Parathyroid adenoma (tissue), 2 donors: ENCODE measurements around the gene ATF4.

Experiments
- H2AFZ ChIP-seq: fragments of 300-600 bp; sonication (generic); one replicate; pipeline ENCODE4 v1.7.0; 2017; ENCODE audit warnings: antibody characterized with exemption, mild to moderate bottlenecking
- H3K27ac ChIP-seq: fragments of 300-600 bp; sonication (generic); one replicate; pipeline ENCODE4 v1.7.0; 2017
- H3K27me3 ChIP-seq: fragments of 300-600 bp; sonication (generic); one replicate; pipeline ENCODE4 v1.7.0; 2017; ENCODE audit warnings: low read length; ENCODE audit not compliant: control insufficient read depth, insufficient read depth
- H3K36me3 ChIP-seq: fragments of 300-600 bp; sonication (generic); one replicate; pipeline ENCODE4 v1.7.0; 2017; ENCODE audit warnings: low read length; ENCODE audit not compliant: control insufficient read depth, insufficient read depth
- H3K4me1 ChIP-seq: fragments of 300-600 bp; sonication (generic); one replicate; pipeline ENCODE4 v1.7.0; 2017; ENCODE audit warnings: control low read depth
- H3K4me2 ChIP-seq: fragments of 300-600 bp; sonication (generic); one replicate; pipeline ENCODE4 v1.7.0; 2017; ENCODE audit warnings: low read length
- H3K4me3 ChIP-seq: fragments of 300-600 bp; sonication (generic); one replicate; pipeline ENCODE4 v1.7.0; 2017; ENCODE audit warnings: low read depth, low read length
- H3K79me2 ChIP-seq: fragments of 300-600 bp; sonication (generic); one replicate; pipeline ENCODE4 v1.7.0; 2017; ENCODE audit warnings: control low read depth
- H3K9ac ChIP-seq: fragments of 300-600 bp; sonication (generic); one replicate; pipeline ENCODE4 v1.7.0; 2017; ENCODE audit warnings: mild to moderate bottlenecking
- H3K9me3 ChIP-seq: fragments of 300-600 bp; sonication (generic); one replicate; pipeline ENCODE4 v1.7.0; 2017; ENCODE audit warnings: low read length; ENCODE audit not compliant: control insufficient read depth
- TF ChIP-seq, protein P1 (sequence below): fragments of 300-600 bp; sonication (generic); IDR thresholded peaks from one replicate; pipeline ENCODE4 v1.7.0; 2017; ENCODE audit warnings: antibody characterized with exemption, mild to moderate bottlenecking
- donor health status: primary hyperparathyroidism.

Gene ATF4

DNA sequence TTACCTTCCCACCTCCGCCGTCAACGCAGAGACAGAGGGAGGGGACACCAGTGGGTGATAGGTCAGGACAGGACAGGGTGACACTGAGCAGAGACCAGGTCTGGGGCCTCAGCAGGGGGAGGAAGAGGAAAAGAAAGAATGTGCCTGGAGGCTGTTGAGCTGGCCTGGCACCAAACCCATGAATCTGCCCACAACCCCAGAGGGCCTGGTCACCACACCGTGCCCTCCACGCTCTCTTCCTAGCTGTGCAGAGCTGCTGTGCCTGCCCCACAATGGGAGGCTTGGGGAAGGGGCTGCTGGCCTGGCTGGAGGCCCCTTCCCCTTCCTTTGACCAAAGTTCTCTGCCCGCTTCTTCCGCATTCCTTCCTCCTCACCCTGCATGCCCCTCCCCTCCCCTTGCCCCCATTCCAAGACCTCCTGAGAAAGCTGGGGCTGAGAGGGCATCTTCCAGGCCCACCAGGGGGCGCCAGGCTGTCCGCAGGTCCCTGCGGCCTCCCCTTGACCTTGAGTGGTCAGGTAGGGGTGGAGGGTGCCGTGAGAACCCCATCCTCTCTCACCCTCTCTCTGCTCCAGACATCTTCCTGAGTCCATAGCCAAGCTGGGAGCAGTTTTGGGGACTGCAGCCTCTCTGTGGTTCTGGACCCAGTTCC lies 39.2 kb downstream of the ATF4 start:
- no peaks in the 10 kb centered on the region for H3K27me3 ChIP-seq
- H3K4me1 ChIP-seq = no peaks in the 10 kb centered on the region
- H3K36me3 ChIP-seq = no peaks in the 10 kb centered on the region
- H3K4me3 ChIP-seq = no peak overlapping the region
- H3K9me3 ChIP-seq = no peaks in the 10 kb centered on the region
- no peak overlapping the region for H3K27ac ChIP-seq
- TF ChIP-seq, protein P1, sequence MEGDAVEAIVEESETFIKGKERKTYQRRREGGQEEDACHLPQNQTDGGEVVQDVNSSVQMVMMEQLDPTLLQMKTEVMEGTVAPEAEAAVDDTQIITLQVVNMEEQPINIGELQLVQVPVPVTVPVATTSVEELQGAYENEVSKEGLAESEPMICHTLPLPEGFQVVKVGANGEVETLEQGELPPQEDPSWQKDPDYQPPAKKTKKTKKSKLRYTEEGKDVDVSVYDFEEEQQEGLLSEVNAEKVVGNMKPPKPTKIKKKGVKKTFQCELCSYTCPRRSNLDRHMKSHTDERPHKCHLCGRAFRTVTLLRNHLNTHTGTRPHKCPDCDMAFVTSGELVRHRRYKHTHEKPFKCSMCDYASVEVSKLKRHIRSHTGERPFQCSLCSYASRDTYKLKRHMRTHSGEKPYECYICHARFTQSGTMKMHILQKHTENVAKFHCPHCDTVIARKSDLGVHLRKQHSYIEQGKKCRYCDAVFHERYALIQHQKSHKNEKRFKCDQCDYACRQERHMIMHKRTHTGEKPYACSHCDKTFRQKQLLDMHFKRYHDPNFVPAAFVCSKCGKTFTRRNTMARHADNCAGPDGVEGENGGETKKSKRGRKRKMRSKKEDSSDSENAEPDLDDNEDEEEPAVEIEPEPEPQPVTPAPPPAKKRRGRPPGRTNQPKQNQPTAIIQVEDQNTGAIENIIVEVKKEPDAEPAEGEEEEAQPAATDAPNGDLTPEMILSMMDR = peak; percentile 20
- no peak overlapping the region for H2AFZ ChIP-seq
- no peak overlapping the region for H3K9ac ChIP-seq
- H3K79me2 ChIP-seq = no peaks in the 10 kb centered on the region
- H3K4me2 ChIP-seq = no peak overlapping the region

GRCh38 chr22:39560127-39560526 lies 39.8 kb downstream of the ATF4 start:
- Histone ChIP-seq H3K4me1 (no peaks in the 10 kb centered on the region), H3K27ac (no peak overlapping the region), H3K4me2 (no peak overlapping the region), H3K9me3 (no peaks in the 10 kb centered on the region), H3K27me3 (no peaks in the 10 kb centered on the region), H3K9ac (no peak overlapping the region), H2AFZ (no peak overlapping the region), H3K79me2 (no peaks in the 10 kb centered on the region), H3K36me3 (no peaks in the 10 kb centered on the region), H3K4me3 (no peak overlapping the region)
- TF ChIP-seq, protein P1 = no peak

DNA sequence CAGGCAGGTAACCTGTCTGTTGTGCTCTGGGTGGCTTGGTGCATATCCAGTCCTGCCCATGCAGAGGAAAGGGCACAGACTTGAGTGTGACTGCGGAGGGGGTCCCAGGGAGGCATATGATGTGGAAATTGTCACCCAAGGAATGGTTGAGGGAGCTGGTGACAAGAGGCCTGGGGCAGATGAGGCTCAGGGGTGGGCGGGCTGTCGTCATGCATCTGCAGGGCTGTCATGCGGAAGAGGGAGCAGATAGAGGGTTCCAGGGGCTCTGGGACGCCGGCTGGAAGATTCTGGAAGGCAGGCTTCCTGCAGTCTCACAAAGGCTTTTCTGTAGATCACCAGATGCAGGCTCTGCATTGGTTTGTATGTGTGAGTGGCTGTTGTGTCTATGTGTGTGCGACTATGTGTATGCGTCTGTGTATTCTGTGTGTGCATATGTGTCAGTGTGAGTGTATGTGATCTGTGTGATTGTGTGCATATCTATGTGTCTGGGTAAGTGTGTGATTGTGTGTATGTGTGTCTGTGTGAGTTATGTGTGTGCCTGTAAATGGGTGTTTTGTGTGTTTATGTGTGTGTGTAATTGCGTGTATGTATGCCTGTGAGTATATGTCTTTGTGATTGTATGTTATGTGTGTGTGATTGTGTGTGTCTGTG lies 42.6 kb downstream of the ATF4 start:
- no peaks in the 10 kb centered on the region for H3K79me2 ChIP-seq
- H2AFZ ChIP-seq = no peak overlapping the region
- no peak overlapping the region for H3K4me3 ChIP-seq
- H3K36me3 ChIP-seq = no peaks in the 10 kb centered on the region
- no peak overlapping the region for H3K4me2 ChIP-seq
- no peak overlapping the region for H3K9ac ChIP-seq
- H3K27me3 ChIP-seq = no peaks in the 10 kb centered on the region
- TF ChIP-seq, protein P1 = no peak
- no peak overlapping the region for H3K27ac ChIP-seq
- H3K9me3 ChIP-seq = no peaks in the 10 kb centered on the region
- no peaks in the 10 kb centered on the region for H3K4me1 ChIP-seq

DNA sequence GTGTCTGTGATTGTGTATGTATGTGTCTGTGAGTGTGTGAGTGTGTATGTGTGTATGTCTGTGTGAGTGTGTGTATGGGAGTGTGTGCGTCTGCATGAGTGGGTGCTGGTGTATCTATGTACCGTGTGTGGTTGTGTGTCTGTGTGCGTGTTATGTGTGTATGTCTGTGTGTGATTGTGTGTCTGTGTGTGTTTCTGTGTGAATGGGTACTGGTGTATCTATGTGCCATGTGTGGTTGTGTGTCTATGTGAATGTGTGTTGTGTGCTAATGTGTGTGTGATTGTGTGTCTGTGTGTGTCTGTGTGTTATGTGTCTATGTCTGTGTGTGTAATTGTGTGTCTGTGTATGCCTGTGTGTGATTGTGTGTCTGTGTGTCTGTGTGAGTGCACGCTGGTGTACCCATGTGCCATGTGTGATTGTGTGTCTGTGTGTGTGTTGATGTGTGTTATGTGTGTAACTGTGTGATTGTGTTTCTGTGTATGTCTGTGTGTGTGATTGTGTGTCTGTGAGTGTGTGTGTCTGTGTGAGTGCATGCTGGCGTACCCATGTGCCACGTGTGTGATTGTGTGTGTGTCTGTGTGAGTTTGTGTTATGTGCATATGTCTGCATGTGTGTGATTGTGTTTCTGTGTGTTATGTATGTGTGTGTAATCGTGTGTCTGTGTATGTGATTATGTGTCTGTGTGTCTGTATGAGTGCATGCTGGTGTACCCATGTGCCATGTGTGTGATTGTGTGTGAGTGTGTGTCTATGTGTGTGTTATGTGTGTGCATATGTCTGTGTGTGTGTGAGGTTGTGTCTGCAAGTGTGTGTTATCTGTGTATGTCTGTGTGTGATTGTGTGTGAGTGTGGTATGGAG lies 43.4 kb downstream of the ATF4 start:
- no peak overlapping the region for H2AFZ ChIP-seq
- no peak overlapping the region for H3K4me2 ChIP-seq
- H3K79me2 ChIP-seq = no peaks in the 10 kb centered on the region
- no peak overlapping the region for H3K27ac ChIP-seq
- no peaks in the 10 kb centered on the region for H3K4me1 ChIP-seq
- H3K36me3 ChIP-seq = no peaks in the 10 kb centered on the region
- H3K9ac ChIP-seq = no peak overlapping the region
- no peaks in the 10 kb centered on the region for H3K27me3 ChIP-seq
- no peak overlapping the region for H3K4me3 ChIP-seq
- H3K9me3 ChIP-seq = no peaks in the 10 kb centered on the region
- TF ChIP-seq, protein P1 = no peak
